Epithelial cell of proximal tubule (primary cell): Measurements from ENCODE around the gene STIMATE. TPM values are rescaled to one million over a fixed set of nuclear protein-coding genes. Genes with fewer than 3 reads are reported as not detected.

ENCODE experiments used
- DNase-seq: peaks from one replicate; pipeline ENCODE4 v3.0.0-alpha.2; 2011; ENCODE audit warnings: low read depth
- H3K4me3 ChIP-seq: 2 replicates; pipeline ENCODE4 v1.5.1; 2011; ENCODE audit warnings: low read depth, mild to moderate bottlenecking, low read length
- total RNA-seq: library from RNA; depleted of rRNA; stranded (reverse); fragments of >200 nt; gene quantifications from 2 replicates; pipeline ENCODE4 v1.2.3, GENCODE V29; 2015
- TF ChIP-seq, protein P1 (sequence below): conservative IDR thresholded peaks from 2 replicates; pipeline ENCODE4 v1.5.1; 2012; ENCODE audit warnings: low read depth, mild to moderate bottlenecking, low read length

Gene STIMATE
- total RNA-seq, 1 donor from 2014 or later, result 7.7 TPM

DNA sequence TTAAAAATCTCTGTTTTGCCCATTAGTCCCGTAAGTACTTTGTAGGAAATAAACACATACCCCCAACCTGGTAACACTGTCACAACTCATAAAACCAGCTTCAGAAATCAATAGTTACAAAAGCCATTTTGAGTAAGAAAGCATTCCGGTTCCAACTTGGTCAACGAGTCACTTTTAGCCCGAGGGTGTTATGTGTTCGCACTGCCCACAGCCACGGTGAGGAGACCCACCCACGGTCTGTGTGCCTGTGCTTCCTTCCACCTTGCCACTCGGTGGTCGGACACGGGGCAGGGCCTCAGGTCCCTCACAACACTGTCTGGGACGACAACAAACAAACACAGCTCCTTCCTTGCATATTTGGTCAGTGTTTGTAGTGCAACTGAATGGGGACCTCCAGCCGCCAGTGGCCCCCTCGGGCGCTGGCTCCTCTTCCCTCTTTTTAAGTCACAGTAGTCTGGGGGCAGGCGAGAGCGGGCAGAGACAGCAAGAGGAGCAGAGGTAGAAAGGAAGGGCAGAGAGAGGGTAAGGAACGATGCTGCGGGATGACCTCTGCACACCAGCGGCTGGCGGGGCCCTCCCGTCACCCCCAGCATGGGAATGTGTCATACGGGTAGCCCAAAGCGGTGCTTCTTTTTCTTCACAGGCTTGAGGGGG lies 57.3 kb downstream of the STIMATE start:
- no peak for DNase-seq
- TF ChIP-seq, protein P1, sequence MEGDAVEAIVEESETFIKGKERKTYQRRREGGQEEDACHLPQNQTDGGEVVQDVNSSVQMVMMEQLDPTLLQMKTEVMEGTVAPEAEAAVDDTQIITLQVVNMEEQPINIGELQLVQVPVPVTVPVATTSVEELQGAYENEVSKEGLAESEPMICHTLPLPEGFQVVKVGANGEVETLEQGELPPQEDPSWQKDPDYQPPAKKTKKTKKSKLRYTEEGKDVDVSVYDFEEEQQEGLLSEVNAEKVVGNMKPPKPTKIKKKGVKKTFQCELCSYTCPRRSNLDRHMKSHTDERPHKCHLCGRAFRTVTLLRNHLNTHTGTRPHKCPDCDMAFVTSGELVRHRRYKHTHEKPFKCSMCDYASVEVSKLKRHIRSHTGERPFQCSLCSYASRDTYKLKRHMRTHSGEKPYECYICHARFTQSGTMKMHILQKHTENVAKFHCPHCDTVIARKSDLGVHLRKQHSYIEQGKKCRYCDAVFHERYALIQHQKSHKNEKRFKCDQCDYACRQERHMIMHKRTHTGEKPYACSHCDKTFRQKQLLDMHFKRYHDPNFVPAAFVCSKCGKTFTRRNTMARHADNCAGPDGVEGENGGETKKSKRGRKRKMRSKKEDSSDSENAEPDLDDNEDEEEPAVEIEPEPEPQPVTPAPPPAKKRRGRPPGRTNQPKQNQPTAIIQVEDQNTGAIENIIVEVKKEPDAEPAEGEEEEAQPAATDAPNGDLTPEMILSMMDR, result no peak
- no peak overlapping the region for H3K4me3 ChIP-seq

DNA sequence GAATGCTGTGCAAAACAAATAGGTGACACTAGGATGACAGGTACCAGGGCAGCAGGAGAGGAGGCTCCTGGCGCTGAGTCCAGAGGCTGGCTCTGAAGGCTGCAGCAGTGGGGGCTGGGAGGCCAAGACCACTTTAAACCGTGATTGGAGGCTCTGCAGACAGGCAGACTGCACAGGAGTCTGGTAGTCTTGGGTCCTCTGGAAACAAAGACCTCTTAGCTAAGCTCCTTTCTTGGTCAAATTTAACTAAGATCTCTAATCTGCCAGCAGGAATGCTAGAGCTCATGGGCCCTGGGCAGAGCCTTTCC lies 58.1 kb downstream of the STIMATE start:
- H3K4me3 ChIP-seq, result no peak overlapping the region
- TF ChIP-seq, protein P1, result no peak
- no peak for DNase-seq

DNA sequence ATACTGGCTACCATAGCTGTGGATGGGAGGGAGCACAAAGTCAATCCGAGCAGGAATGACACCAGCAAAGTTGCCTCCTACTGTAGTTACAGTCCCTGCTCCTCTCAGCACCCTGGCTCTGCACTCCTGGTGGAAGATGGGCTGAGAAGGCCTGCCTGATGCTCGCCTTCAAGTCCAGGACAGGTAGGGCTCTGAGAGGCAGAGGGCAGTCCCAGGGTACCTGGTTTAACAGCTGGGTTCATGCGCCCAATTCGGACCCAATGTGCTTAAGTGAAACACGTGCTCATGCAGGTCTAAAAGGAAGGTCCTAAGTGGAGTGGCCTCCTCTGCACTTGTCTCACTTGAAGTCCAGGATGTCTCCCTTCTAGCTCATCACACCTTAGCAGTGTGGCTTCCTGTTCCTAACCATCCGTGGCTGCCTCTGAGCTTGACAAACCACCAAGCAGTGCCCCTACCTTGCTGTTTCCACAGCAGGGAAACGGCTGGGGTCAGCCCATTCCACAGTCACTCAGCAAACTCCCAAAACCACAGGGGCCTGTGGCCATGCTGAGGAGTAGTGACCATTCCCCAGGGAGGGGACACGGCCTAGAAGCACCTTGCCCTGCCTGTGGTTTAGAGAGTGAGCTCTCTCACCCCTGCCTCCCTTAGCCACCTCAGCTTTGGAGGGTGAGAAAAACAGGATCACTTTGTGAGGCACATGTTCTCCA lies 58.6 kb downstream of the STIMATE start:
- H3K4me3 ChIP-seq, result no peak overlapping the region
- TF ChIP-seq, protein P1, result no peak
- DNase-seq, result no peak

DNA sequence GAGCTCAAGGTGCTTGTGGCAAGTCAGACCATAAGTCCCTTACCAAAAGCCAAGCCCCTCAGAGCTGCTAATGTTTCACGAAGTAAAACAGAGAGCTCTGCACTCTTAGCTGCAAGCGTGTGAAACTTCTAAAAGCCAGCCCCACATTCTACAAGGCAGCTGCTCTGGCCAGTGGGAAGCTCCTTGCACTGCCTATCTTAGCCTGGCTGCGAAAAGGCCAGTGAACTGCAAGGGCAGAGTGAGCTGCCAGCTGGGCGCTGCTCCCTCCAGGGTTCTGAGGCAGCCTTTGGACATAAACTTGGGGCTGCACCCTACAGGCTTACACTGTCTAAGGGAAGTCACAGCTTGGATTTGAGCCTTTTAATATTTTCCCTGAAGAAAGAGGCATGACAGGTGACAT lies 60.4 kb downstream of the STIMATE start:
- TF ChIP-seq, protein P1, result no peak
- no peak for DNase-seq
- H3K4me3 ChIP-seq, result no peak overlapping the region

DNA sequence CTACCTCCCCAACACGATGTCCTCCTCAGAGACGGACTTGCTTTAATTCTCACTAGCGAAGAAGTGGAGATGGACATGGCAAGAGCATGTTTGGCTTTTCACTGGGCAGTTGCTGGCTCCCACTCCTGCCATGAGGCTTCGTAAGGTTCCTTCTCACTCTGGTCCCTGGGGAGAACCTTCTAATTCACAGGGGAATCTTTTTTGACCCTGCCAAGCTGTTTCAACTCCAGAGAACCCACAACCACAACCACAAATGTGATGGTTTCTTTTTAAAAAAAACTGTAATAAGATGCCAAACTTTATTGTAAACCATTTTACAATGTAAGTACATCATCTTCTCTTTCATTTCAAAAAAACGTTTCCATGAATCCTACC lies 60.9 kb downstream of the STIMATE start:
- no peak for DNase-seq
- H3K4me3 ChIP-seq, result no peak overlapping the region
- TF ChIP-seq, protein P1, result no peak

DNA sequence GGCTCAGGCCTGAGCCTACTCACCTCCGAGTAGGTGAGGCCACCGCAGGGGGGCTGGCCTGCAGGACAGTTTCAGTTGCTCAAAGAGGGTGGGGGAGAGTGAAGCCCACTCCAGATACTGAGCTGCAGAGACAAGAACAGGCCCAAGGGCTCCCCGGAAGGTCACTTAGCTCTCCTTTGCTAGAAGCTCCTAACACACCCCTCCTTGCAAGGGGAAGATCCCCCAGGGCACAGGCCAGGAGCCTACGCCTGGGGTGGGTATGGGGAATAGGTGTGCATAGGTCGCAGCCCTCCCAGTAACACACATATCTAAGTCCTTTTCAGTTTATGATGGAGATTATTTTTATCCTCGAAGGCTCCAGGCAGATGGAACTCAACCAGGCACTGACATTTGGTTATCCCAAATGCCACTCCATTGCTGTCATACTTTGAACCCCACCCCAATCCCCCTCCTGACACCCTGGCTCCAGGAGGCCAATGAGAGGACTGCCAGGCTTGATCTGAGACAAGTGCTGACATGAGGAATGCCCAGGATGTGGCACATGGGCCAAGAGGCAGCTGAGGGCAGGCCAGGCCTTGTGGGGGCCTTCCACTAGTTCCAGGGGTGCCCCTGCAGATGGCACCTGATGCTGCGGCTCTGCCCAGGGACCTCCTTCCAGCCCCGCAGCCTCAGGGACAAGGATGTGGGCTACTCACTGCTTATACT lies 61.4 kb downstream of the STIMATE start:
- no peak for DNase-seq
- no peak overlapping the region for H3K4me3 ChIP-seq
- TF ChIP-seq, protein P1, result no peak
